Loucy (cell line): ENCODE results near the gene SNTB2.

Source experiments
- H2AFZ ChIP-seq: fragments of 200-600 bp; sonication (generic); 2 replicates; pipeline ENCODE4 v1.6.0; 2016; ENCODE audit warnings: antibody characterized with exemption, mild to moderate bottlenecking, low read length, moderate library complexity
- H3F3A ChIP-seq: fragments of 200-600 bp; 2 replicates; pipeline ENCODE4 v1.6.0; 2016; ENCODE audit warnings: antibody characterized with exemption, low read depth, mild to moderate bottlenecking
- H3K27me3 ChIP-seq: fragments of 200-600 bp; sonication (generic); 2 replicates; pipeline ENCODE4 v1.6.1; 2014; ENCODE audit warnings: low read length, mild to moderate bottlenecking; ENCODE audit not compliant: insufficient read depth, poor library complexity, severe bottlenecking
- H3K36me3 ChIP-seq: fragments of 200-600 bp; sonication (generic); 2 replicates; pipeline ENCODE4 v1.6.1; 2016; ENCODE audit warnings: low read length; ENCODE audit not compliant: insufficient read depth
- H3K4me1 ChIP-seq: fragments of 200-600 bp; sonication (generic); 2 replicates; pipeline ENCODE4 v1.5.1; 2014; ENCODE audit warnings: low read length, mild to moderate bottlenecking; ENCODE audit not compliant: insufficient read depth, poor library complexity, severe bottlenecking
- H3K4me2 ChIP-seq: fragments of 200-600 bp; sonication (generic); 2 replicates; pipeline ENCODE4 v1.6.0; 2014; ENCODE audit warnings: antibody characterized with exemption, low read length, low read depth, mild to moderate bottlenecking; ENCODE audit not compliant: poor library complexity, severe bottlenecking
- H3K4me3 ChIP-seq: fragments of 200-600 bp; sonication (generic); 2 replicates; pipeline ENCODE4 v1.5.1; 2014; ENCODE audit warnings: low read length, mild to moderate bottlenecking, mixed read lengths; ENCODE audit not compliant: poor library complexity, severe bottlenecking
- H3K79me2 ChIP-seq: fragments of 200-600 bp; sonication (generic); 2 replicates; pipeline ENCODE4 v1.6.1; 2014; ENCODE audit warnings: low read length; ENCODE audit not compliant: insufficient read depth
- H3K9ac ChIP-seq: fragments of 200-600 bp; sonication (generic); 2 replicates; pipeline ENCODE4 v1.6.0; 2014; ENCODE audit warnings: mild to moderate bottlenecking, low read depth, low read length, moderate library complexity; ENCODE audit not compliant: poor library complexity, severe bottlenecking
- H3K9me2 ChIP-seq: fragments of 200-600 bp; sonication (generic); replicated peaks from 2 replicates; pipeline ENCODE4 v1.6.1; 2016; ENCODE audit warnings: low read depth, low read length, mixed read lengths
- H3K9me3 ChIP-seq: fragments of 200-600 bp; sonication (generic); 2 replicates; pipeline ENCODE4 v1.6.1; 2014; ENCODE audit warnings: mild to moderate bottlenecking, antibody characterized with exemption, low read length, low read depth; ENCODE audit not compliant: insufficient read depth
- H4K20me1 ChIP-seq: fragments of 200-600 bp; sonication (generic); 2 replicates; pipeline ENCODE4 v1.6.0; 2014; ENCODE audit warnings: antibody characterized with exemption, low read length, mild to moderate bottlenecking; ENCODE audit not compliant: insufficient read depth, poor library complexity, severe bottlenecking
- CTCF ChIP-seq: fragments of 200-600 bp; sonication (generic); conservative IDR thresholded peaks from 2 replicates; pipeline ENCODE4 v1.5.1; 2014; ENCODE audit warnings: mild to moderate bottlenecking, antibody characterized with exemption, low read length
- EZH2phosphoT487 ChIP-seq: fragments of 200-600 bp; IDR thresholded peaks from 2 replicates; pipeline ENCODE4 v1.6.1; 2018; ENCODE audit warnings: antibody characterized with exemption, mild to moderate bottlenecking, moderate library complexity, borderline replicate concordance

SNTB2 gene

DNA sequence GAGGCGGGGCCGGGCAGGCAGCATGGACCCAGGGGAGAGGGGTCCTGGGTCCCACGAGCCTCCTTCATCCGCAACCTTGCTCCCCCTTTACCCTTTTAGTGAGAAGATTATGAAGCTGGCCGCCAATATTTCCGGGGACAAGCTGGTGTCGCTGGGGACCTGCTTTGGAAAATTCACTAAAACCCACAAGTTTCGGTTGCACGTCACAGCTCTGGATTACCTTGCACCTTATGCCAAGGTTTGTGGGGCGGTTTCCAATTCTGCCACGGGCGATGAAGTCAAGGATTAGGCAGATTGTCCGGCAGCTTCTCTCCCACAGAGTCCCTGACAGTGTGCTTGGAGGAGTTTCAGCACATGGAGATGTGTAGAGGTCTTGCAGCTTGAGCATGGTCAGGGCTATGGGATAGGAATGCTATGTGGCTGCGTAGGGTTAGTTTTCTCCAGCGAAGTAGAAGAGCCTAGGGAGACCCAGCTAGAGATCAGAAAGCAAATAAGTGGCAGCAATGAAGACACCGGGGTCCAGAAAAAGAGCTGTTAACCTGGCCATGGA, 153.2 kb downstream of the SNTB2 start:
- Histone ChIP-seq H3K9ac (peak overlapping the region; percentile 88), H3F3A (no peaks in the 10 kb centered on the region), H4K20me1 (peaks cover 3% of the 10 kb centered on the region), H3K36me3 (peaks cover 6% of the 10 kb centered on the region; the same call in 1 of the 2 replicates), H3K79me2 (peaks cover 52% of the 10 kb centered on the region), H3K4me2 (peak overlapping the region; percentile 97), H3K27me3 (no peaks in the 10 kb centered on the region), H3K9me2 (no peaks in the 10 kb centered on the region), H2AFZ (peak overlapping the region; percentile 72), H3K9me3 (no peaks in the 10 kb centered on the region), H3K4me3 (peak overlapping the region; percentile 83), H3K4me1 (peaks cover 31% of the 10 kb centered on the region)
- no peak for TF ChIP-seq EZH2phosphoT487
- TF ChIP-seq CTCF: no peak

DNA sequence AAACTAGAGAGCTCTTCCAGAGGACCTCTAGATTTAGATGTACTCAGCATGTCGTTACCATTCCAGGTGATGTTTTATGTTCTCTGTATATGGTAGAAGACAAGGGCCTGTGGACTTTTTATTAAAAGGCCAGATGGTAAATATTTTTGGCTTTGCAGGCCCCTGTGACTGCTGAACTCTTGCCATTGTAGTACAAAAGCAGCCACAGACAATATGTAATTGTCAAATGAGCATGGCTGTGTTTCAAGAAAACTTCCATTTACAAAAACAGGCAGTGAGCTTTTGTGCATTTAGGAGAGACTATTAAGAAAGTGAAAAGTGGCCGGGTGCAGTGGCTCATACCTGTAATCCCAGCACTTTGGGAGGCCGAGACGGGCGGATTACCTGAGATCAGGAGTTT, 157.2 kb downstream of the SNTB2 start:
- H3K36me3 ChIP-seq: peaks cover 6% of the 10 kb centered on the region; the same call in 1 of the 2 replicates
- no peaks in the 10 kb centered on the region for H3F3A ChIP-seq
- H3K4me1 ChIP-seq: peaks cover 20% of the 10 kb centered on the region
- TF ChIP-seq EZH2phosphoT487 (no peak), CTCF (no peak)
- H3K4me2 ChIP-seq: no peak overlapping the region
- no peak overlapping the region for H2AFZ ChIP-seq
- H3K9me3 ChIP-seq: no peaks in the 10 kb centered on the region
- H4K20me1 ChIP-seq: peaks cover 3% of the 10 kb centered on the region
- no peaks in the 10 kb centered on the region for H3K27me3 ChIP-seq
- H3K9me2 ChIP-seq: no peaks in the 10 kb centered on the region
- H3K79me2 ChIP-seq: peaks cover 32% of the 10 kb centered on the region
- no peak overlapping the region for H3K4me3 ChIP-seq
- no peak overlapping the region for H3K9ac ChIP-seq

- no peak overlapping the region for H3K9ac ChIP-seq
- H3K36me3 ChIP-seq: peaks cover 6% of the 10 kb centered on the region; the same call in 1 of the 2 replicates
- H3K27me3 ChIP-seq: no peaks in the 10 kb centered on the region
- H3K4me2 ChIP-seq: no peak overlapping the region
- H3K9me3 ChIP-seq: no peaks in the 10 kb centered on the region
- no peaks in the 10 kb centered on the region for H3F3A ChIP-seq
- peaks cover 3% of the 10 kb centered on the region for H4K20me1 ChIP-seq
- no peaks in the 10 kb centered on the region for H3K9me2 ChIP-seq
- H3K4me1 ChIP-seq: peaks cover 12% of the 10 kb centered on the region
- no peak overlapping the region for H2AFZ ChIP-seq
- TF ChIP-seq EZH2phosphoT487: no peak
- TF ChIP-seq CTCF: no peak
- H3K79me2 ChIP-seq: peaks cover 19% of the 10 kb centered on the region
- H3K4me3 ChIP-seq: no peak overlapping the region
Measured at GRCh38 chr16:69345923-69346322, 159.0 kb downstream of the SNTB2 start.
